ENCODE data around the gene B4GALNT2. TPM values are rescaled to one million over a fixed set of nuclear protein-coding genes. Genes with fewer than 3 reads are reported as not detected.
A peak's percentile ranks its signal among the peaks of the same experiment; 100 is the strongest.
"Not testable (repeated sequence)": the region's sequence is repeated elsewhere in the genome, so short reads cannot be mapped to it uniquely, and the experiment has no call there.

Gene B4GALNT2, protein sequence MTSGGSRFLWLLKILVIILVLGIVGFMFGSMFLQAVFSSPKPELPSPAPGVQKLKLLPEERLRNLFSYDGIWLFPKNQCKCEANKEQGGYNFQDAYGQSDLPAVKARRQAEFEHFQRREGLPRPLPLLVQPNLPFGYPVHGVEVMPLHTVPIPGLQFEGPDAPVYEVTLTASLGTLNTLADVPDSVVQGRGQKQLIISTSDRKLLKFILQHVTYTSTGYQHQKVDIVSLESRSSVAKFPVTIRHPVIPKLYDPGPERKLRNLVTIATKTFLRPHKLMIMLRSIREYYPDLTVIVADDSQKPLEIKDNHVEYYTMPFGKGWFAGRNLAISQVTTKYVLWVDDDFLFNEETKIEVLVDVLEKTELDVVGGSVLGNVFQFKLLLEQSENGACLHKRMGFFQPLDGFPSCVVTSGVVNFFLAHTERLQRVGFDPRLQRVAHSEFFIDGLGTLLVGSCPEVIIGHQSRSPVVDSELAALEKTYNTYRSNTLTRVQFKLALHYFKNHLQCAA
- total RNA-seq: not detected

DNA sequence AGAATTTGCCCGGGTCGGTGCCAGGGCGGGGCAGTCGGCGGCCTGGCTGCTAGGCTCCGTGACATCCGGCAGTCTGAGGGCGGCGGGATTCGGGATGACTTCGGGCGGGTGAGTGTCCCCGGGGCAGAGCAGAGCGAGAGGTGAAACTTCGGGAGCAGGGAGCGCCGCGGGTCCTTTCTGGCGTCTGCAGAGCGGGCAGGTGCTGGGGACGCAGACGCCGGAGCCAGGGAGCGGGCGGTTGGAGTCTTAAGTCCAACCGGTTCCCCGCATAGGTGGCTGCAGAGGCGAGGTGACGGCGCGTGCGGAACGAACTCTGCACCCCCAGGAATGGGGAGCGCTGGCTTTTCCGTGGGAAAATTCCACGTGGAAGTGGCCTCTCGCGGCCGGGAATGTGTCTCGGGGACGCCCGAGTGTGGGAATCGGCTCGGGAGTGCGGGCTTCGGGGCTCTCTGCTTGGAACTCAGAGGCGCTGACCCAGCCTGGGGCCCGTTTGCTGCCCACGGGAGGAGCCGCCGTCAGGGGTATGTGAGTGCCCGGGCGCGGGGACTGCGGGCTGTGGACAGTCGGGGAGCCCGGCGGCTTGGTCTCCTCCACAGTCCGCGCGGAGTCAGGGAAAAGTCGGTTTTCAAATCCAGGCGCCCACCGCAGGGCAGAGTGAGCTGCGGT, at the start of gene B4GALNT2:
TSS of gene B4GALNT2 (plus strand) at position 71 of the 666 bp plus-strand sequence. CDS start at position 95, 24 bp downstream.
- Histone ChIP-seq H3K4me1 (no peaks in the 10 kb centered on the region), H3K27me3 (peaks cover 10% of the 10 kb centered on the region), H3K9me3 (no peaks in the 10 kb centered on the region), H3K27ac (no peak within 1 kb of the TSS), H3K4me3 (peak within 1 kb of the TSS; percentile 34 to 39), H3K36me3 (no peaks in the 10 kb centered on the region)
- no peak for DNase-seq (ENCODE audit: low spot score in 2 of 2)
- intact Hi-C loops (cut with DNase I): no loop called here
- TF ChIP-seq, protein P1, sequence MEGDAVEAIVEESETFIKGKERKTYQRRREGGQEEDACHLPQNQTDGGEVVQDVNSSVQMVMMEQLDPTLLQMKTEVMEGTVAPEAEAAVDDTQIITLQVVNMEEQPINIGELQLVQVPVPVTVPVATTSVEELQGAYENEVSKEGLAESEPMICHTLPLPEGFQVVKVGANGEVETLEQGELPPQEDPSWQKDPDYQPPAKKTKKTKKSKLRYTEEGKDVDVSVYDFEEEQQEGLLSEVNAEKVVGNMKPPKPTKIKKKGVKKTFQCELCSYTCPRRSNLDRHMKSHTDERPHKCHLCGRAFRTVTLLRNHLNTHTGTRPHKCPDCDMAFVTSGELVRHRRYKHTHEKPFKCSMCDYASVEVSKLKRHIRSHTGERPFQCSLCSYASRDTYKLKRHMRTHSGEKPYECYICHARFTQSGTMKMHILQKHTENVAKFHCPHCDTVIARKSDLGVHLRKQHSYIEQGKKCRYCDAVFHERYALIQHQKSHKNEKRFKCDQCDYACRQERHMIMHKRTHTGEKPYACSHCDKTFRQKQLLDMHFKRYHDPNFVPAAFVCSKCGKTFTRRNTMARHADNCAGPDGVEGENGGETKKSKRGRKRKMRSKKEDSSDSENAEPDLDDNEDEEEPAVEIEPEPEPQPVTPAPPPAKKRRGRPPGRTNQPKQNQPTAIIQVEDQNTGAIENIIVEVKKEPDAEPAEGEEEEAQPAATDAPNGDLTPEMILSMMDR (IDR thresholded peaks at IDR 0.05): no peak

DNA sequence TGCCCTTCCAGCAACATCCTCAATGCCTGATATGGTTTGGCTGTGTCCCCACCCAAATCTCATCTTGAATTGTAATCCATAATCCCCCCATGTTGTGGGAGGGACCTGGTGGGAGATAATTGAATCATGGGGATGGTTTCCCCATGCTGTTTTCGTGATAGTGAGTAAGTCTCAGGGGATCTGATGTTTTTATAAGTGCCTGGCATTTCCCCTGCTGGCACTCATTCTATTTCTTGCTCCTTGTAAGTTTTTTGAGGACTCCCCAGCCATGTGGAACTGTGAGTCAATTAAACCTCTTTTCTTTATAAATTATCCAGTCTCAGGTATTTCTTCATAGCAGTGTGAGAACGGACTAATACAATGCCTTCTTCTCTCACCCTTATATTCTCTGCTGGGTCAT, 47.5 kb upstream of the B4GALNT2 start:
- H3K27ac ChIP-seq; intact Hi-C loops (cut with DNase I); H3K36me3 ChIP-seq; H3K4me3 ChIP-seq; H3K27me3 ChIP-seq; H3K4me1 ChIP-seq; DNase-seq (ENCODE audit: low spot score in 2 of 2); H3K9me3 ChIP-seq: not testable (repeated sequence)

DNA sequence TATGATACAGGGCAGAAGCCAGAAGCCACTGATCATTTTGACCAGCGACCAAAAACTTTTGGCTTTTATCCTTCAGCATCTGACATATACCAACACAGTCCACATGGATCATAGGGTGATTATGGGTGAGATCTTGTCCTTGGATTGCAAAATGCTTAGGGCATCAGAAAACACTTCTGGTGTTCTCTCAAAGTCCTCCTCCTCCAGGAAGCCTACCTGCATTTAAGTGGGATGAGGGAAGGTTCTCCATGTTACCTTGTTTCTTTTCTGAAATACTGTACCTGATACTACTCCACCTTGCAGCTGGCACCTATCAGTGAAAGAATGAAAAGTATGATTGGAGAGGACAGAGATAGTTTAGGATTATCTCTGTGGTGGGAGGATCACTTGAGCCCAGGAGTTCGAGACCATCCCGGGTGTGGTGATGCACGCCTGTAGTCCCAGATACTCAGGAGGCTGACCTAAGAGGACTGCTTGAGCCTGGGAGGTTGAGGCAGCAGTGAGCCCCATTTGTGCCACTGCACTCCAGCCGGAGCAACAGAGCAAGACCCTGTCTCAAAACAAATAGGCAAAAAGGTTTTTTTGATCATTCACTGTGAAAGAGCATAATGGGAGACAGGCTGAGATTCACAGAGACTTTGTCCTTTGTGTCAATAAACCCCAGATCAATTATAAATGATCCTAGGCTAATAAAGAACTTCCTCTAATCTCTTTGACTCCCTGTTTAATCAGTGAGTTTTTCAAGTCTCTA, 46.8 kb upstream of the B4GALNT2 start:
- DNase-seq (ENCODE audit: low spot score in 2 of 2): no peak
- H3K27me3 ChIP-seq: no peaks in the 10 kb centered on the region
- H3K9me3 ChIP-seq: no peaks in the 10 kb centered on the region
- intact Hi-C loops (cut with DNase I): no loop called here
- TF ChIP-seq, protein P1 (IDR thresholded peaks at IDR 0.05): no peak
- no peak overlapping the region for H3K27ac ChIP-seq
- no peak overlapping the region for H3K4me3 ChIP-seq
- no peaks in the 10 kb centered on the region for H3K36me3 ChIP-seq
- no peaks in the 10 kb centered on the region for H3K4me1 ChIP-seq

DNA sequence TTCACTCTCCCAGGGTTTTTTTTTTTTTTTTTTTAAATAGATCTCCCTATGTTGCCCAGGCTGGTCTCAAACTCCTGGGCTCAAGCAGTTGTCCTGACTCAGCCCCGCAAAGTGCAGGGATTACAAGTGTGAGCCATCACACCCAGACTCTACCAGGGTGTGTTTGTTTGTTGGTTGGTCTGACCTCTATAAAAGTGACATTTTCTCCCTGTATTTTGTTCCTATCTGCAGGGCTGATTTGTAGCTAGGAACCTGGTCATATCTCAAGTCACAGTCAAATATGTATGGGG, 46.3 kb upstream of the B4GALNT2 start:
- no peaks in the 10 kb centered on the region for H3K27me3 ChIP-seq
- H3K9me3 ChIP-seq: no peaks in the 10 kb centered on the region
- H3K36me3 ChIP-seq: no peaks in the 10 kb centered on the region
- DNase-seq (ENCODE audit: low spot score in 2 of 2): no peak
- no peaks in the 10 kb centered on the region for H3K4me1 ChIP-seq
- TF ChIP-seq, protein P1 (IDR thresholded peaks at IDR 0.05): no peak
- no peak overlapping the region for H3K27ac ChIP-seq
- intact Hi-C loops (cut with DNase I): no loop called here
- no peak overlapping the region for H3K4me3 ChIP-seq

DNA sequence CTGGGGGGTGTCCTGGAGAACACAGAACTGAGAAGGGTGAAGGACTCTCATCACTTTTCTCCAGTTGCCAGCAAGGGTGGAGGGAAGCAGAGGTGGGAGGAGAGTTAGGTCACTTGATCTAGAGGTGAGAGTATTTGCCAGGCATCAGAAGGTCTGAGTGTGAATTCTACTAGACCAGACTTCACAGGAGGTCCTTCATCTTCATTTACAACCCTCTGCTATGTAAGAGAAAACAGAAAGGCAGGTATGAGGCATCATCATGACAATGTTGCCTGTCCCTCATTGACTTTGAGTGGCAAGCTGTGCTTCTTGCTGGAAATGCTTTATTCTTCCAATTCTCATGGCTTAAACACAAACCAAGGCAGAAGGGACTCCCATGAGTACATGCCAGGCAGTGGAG, 45.9 kb upstream of the B4GALNT2 start:
- no peak overlapping the region for H3K27ac ChIP-seq
- DNase-seq (ENCODE audit: low spot score in 2 of 2): no peak
- TF ChIP-seq, protein P1 (IDR thresholded peaks at IDR 0.05): no peak
- no peaks in the 10 kb centered on the region for H3K27me3 ChIP-seq
- no peaks in the 10 kb centered on the region for H3K36me3 ChIP-seq
- H3K9me3 ChIP-seq: no peaks in the 10 kb centered on the region
- no peaks in the 10 kb centered on the region for H3K4me1 ChIP-seq
- no peak overlapping the region for H3K4me3 ChIP-seq
- intact Hi-C loops (cut with DNase I): no loop called here

DNA sequence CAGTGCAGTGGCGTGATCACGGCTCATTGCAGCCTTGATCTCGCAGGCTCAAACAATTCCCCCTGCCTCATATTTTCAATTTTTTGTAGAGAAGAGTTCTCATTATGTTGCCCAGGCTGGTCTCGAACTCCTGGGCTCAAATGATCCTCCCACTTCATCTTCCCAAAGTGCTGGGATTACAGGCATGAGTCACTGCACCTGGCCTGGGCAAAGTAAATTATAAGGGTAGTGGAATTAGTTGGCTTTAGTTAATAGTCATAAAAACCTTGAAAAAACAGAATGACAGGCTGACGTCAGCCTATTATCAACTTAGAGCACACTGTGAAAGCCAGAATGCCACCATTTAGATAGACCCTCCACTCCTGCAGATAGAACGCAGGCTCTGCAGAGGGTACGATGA, 43.5 kb upstream of the B4GALNT2 start:
- no peaks in the 10 kb centered on the region for H3K36me3 ChIP-seq
- no peak for DNase-seq (ENCODE audit: low spot score in 2 of 2)
- H3K27me3 ChIP-seq: no peaks in the 10 kb centered on the region
- H3K4me1 ChIP-seq: no peaks in the 10 kb centered on the region
- no peaks in the 10 kb centered on the region for H3K9me3 ChIP-seq
- TF ChIP-seq, protein P1 (IDR thresholded peaks at IDR 0.05): no peak
- intact Hi-C loops (cut with DNase I): no loop called here
- H3K27ac ChIP-seq: no peak overlapping the region
- H3K4me3 ChIP-seq: no peak overlapping the region

Data from ascending aorta (tissue), 2 donors.